Neural cell (in vitro differentiated cells): ENCODE data around the gene SPHK2. TPM values are rescaled to one million over a fixed set of nuclear protein-coding genes. Genes with fewer than 3 reads are reported as not detected.

Experiments used
- H2AFZ ChIP-seq: fragments of 200-600, 300-800 bp; sonication (generic), shearing (Covaris generic); 2 replicates; pipeline ENCODE4 v1.6.0; 2014; ENCODE audit warnings: low read depth, mild to moderate bottlenecking, antibody characterized with exemption, low read length, moderate library complexity
- H3F3A ChIP-seq: fragments of 200-600 bp; shearing (Covaris generic); 2 replicates; pipeline ENCODE4 v1.6.1; 2016; ENCODE audit warnings: mild to moderate bottlenecking, moderate library complexity, mixed read lengths, antibody characterized with exemption, low read length; ENCODE audit not compliant: insufficient read depth, poor library complexity, severe bottlenecking
- H3K27ac ChIP-seq: fragments of 200-600, 300-800 bp; sonication (generic), shearing (Covaris generic); 2 replicates; pipeline ENCODE4 v1.5.1; 2014; ENCODE audit warnings: mild to moderate bottlenecking, low read length, moderate library complexity
- H3K27me3 ChIP-seq: fragments of 300-800, 200-600 bp; sonication (generic), shearing (Covaris generic); 2 replicates; pipeline ENCODE4 v1.6.0; 2014; ENCODE audit warnings: mild to moderate bottlenecking, low read depth, low read length, moderate library complexity; ENCODE audit not compliant: insufficient read depth
- H3K36me3 ChIP-seq: fragments of 300-800, 200-600 bp; sonication (generic), shearing (Covaris generic); 2 replicates; pipeline ENCODE4 v1.5.1; 2014; ENCODE audit warnings: mild to moderate bottlenecking, antibody characterized with exemption, low read length, moderate library complexity; ENCODE audit not compliant: insufficient read depth
- H3K4me2 ChIP-seq: fragments of 300-800, 200-600 bp; sonication (generic), shearing (Covaris generic); 2 replicates; pipeline ENCODE4 v1.6.0; 2014; ENCODE audit warnings: mild to moderate bottlenecking, low read length
- H3K4me3 ChIP-seq: fragments of 300-800, 200-600 bp; sonication (generic), shearing (Covaris generic); 2 replicates; pipeline ENCODE4 v1.5.1; 2014; ENCODE audit warnings: mild to moderate bottlenecking, low read length, moderate library complexity
- H3K79me2 ChIP-seq: fragments of 200-600 bp; shearing (Covaris generic); replicated peaks from 2 replicates; pipeline ENCODE4 v1.6.0; 2014; ENCODE audit warnings: mild to moderate bottlenecking, low read length, moderate library complexity; ENCODE audit not compliant: insufficient read depth
- H3K9ac ChIP-seq: fragments of 300-800, 200-600 bp; sonication (generic), shearing (Covaris generic); 2 replicates; pipeline ENCODE4 v1.6.1; 2016; ENCODE audit warnings: mild to moderate bottlenecking, low read length, mixed read lengths
- H3K9me2 ChIP-seq: fragments of 200-600 bp; shearing (Covaris generic); 2 replicates; pipeline ENCODE4 v1.6.1; 2016; ENCODE audit warnings: mild to moderate bottlenecking, low read length, mixed read lengths; ENCODE audit not compliant: insufficient read depth
- H3K9me3 ChIP-seq: fragments of 200-600, 300-800 bp; sonication (generic), shearing (Covaris generic); 2 replicates; pipeline ENCODE4 v1.6.1; 2016; ENCODE audit warnings: mild to moderate bottlenecking, mixed run types, low read length, moderate library complexity, mixed read lengths
- H4K20me1 ChIP-seq: fragments of 200-600 bp; shearing (Covaris generic); 2 replicates; pipeline ENCODE4 v1.6.1; 2016; ENCODE audit warnings: mild to moderate bottlenecking, mixed run types; ENCODE audit not compliant: insufficient read depth
- EP300 ChIP-seq: fragments of 450-650 bp; conservative IDR thresholded peaks from 2 replicates; pipeline ENCODE4 v1.6.1; 2014; ENCODE audit warnings: antibody characterized with exemption, mild to moderate bottlenecking, moderate library complexity; ENCODE audit not compliant: poor library complexity, severe bottlenecking
- EZH2 ChIP-seq: fragments of 200-600, 300-800 bp; shearing (Covaris generic), sonication (generic); IDR thresholded peaks from 2 replicates; pipeline ENCODE4 v1.6.1; 2014; ENCODE audit warnings: antibody characterized with exemption, low read length, borderline replicate concordance, mild to moderate bottlenecking; ENCODE audit not compliant: insufficient read depth, poor library complexity, severe bottlenecking
- MXI1 ChIP-seq: fragments of 450-650 bp; conservative IDR thresholded peaks from 2 replicates; pipeline ENCODE4 v1.6.1; 2014; ENCODE audit warnings: antibody characterized with exemption, mild to moderate bottlenecking; ENCODE audit not compliant: poor library complexity, severe bottlenecking
- POLR2AphosphoS5 ChIP-seq: IDR thresholded peaks from 2 replicates; pipeline ENCODE4 v1.6.1; 2012
- RAD21 ChIP-seq: fragments of 450-650 bp; conservative IDR thresholded peaks from 2 replicates; pipeline ENCODE4 v1.6.1; 2014; ENCODE audit warnings: antibody characterized with exemption, mild to moderate bottlenecking, moderate library complexity
- SMC3 ChIP-seq: fragments of 450-650 bp; conservative IDR thresholded peaks from 2 replicates; pipeline ENCODE4 v1.6.1; 2014; ENCODE audit warnings: antibody characterized with exemption, mild to moderate bottlenecking, moderate library complexity; ENCODE audit not compliant: poor library complexity
- TAF1 ChIP-seq: IDR thresholded peaks from 2 replicates; pipeline ENCODE4 v1.6.1; 2012; ENCODE audit warnings: low read depth
- polyA plus RNA-seq: library from polyadenylated mRNA; depleted of rRNA; stranded (reverse); fragments of >200 nt; gene quantifications from 2 replicates; pipeline ENCODE4 v1.2.3, GENCODE V29; 2014
- TF ChIP-seq, protein P1 (sequence below): fragments of 450-650 bp; IDR thresholded peaks from 2 replicates; pipeline ENCODE4 v1.5.1; 2014; ENCODE audit warnings: antibody characterized with exemption, mild to moderate bottlenecking, moderate library complexity; ENCODE audit not compliant: poor library complexity, severe bottlenecking
- TF ChIP-seq, protein P2 (sequence below): IDR thresholded peaks from 2 replicates; pipeline ENCODE4 v1.6.1; 2012; ENCODE audit warnings: borderline replicate concordance

The SPHK2 gene
- polyA plus RNA-seq, 1 donor from 2014 or later: 22.6 TPM

DNA sequence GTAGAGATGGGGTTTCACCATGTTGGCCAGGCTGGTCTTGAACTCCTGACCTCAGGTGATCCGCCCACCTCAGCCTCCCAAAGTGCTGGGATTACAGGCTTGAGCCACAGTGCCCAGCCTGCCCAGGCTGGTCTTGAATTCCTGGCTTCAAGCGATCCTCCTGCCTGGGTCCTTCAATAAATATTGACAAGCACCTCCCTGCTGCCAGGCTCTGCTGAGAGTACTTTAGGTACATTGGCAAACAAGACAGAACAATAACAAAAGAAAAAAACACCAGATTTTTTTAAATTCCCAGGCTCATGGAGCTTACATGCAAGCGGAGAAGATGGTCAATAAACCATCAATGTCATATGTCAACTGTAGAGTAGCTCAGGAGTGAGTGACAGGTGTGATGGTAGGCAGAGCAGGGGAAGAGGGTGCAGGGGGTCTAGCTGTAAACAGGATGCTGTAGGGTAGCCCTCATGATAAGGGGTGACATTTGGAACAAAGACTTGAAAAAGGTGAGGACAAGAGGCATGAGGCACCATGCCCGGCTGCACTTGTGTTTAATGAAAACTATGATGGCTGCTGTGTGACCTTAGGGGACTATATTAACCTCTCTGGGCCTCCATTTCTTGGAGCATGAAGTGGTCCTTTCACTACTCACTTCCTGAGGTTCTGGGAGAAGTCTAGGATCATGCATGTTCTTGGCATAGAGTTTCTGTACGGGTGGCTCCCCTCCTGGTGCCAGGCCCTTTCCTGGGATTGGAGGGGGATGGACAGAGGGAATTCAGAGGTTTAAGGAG is 47.7 kb upstream of the SPHK2 start:
- TF ChIP-seq EP300 (no peak), SMC3 (no peak), POLR2AphosphoS5 (no peak)
- TF ChIP-seq, protein P1, sequence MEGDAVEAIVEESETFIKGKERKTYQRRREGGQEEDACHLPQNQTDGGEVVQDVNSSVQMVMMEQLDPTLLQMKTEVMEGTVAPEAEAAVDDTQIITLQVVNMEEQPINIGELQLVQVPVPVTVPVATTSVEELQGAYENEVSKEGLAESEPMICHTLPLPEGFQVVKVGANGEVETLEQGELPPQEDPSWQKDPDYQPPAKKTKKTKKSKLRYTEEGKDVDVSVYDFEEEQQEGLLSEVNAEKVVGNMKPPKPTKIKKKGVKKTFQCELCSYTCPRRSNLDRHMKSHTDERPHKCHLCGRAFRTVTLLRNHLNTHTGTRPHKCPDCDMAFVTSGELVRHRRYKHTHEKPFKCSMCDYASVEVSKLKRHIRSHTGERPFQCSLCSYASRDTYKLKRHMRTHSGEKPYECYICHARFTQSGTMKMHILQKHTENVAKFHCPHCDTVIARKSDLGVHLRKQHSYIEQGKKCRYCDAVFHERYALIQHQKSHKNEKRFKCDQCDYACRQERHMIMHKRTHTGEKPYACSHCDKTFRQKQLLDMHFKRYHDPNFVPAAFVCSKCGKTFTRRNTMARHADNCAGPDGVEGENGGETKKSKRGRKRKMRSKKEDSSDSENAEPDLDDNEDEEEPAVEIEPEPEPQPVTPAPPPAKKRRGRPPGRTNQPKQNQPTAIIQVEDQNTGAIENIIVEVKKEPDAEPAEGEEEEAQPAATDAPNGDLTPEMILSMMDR: no peak
- TF ChIP-seq, protein P2, sequence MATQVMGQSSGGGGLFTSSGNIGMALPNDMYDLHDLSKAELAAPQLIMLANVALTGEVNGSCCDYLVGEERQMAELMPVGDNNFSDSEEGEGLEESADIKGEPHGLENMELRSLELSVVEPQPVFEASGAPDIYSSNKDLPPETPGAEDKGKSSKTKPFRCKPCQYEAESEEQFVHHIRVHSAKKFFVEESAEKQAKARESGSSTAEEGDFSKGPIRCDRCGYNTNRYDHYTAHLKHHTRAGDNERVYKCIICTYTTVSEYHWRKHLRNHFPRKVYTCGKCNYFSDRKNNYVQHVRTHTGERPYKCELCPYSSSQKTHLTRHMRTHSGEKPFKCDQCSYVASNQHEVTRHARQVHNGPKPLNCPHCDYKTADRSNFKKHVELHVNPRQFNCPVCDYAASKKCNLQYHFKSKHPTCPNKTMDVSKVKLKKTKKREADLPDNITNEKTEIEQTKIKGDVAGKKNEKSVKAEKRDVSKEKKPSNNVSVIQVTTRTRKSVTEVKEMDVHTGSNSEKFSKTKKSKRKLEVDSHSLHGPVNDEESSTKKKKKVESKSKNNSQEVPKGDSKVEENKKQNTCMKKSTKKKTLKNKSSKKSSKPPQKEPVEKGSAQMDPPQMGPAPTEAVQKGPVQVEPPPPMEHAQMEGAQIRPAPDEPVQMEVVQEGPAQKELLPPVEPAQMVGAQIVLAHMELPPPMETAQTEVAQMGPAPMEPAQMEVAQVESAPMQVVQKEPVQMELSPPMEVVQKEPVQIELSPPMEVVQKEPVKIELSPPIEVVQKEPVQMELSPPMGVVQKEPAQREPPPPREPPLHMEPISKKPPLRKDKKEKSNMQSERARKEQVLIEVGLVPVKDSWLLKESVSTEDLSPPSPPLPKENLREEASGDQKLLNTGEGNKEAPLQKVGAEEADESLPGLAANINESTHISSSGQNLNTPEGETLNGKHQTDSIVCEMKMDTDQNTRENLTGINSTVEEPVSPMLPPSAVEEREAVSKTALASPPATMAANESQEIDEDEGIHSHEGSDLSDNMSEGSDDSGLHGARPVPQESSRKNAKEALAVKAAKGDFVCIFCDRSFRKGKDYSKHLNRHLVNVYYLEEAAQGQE: no peak
- Histone ChIP-seq H3K79me2 (no peaks in the 10 kb centered on the region), H3K4me2 (no peak overlapping the region), H3K9me2 (no peaks in the 10 kb centered on the region), H3K9me3 (no peaks in the 10 kb centered on the region), H3K27ac (no peak overlapping the region), H3K36me3 (no peaks in the 10 kb centered on the region), H2AFZ (no peak overlapping the region), H4K20me1 (no peaks in the 10 kb centered on the region), H3K27me3 (no peaks in the 10 kb centered on the region), H3F3A (no peaks in the 10 kb centered on the region), H3K9ac (no peak overlapping the region), H3K4me3 (no peak overlapping the region)

DNA sequence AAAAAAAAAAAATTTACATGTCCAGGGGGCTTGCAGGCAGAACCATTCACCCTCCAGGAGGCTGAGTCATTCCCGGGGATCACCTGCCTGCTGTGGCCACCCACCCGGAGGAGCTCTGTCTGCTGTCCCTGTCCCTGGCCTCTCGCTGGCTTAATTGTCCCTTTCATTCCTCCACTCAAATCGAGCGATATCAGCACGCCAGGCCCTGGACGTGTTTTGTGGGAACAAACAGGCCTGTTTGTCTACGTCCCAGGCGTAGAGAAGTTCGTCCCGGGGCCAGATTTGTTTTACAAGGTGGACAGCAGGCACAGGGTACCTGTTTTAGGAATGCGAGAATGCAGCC is 46.2 kb upstream of the SPHK2 start:
- H3K4me3 ChIP-seq: no peak overlapping the region
- no peaks in the 10 kb centered on the region for H3F3A ChIP-seq
- no peak overlapping the region for H3K27ac ChIP-seq
- no peaks in the 10 kb centered on the region for H3K9me3 ChIP-seq
- no peaks in the 10 kb centered on the region for H3K79me2 ChIP-seq
- no peak overlapping the region for H2AFZ ChIP-seq
- H3K4me2 ChIP-seq: no peak overlapping the region
- no peak overlapping the region for H3K9ac ChIP-seq
- H3K9me2 ChIP-seq: no peaks in the 10 kb centered on the region
- H4K20me1 ChIP-seq: no peaks in the 10 kb centered on the region
- H3K27me3 ChIP-seq: no peaks in the 10 kb centered on the region
- TF ChIP-seq, protein P2: no peak
- TF ChIP-seq, protein P1: no peak
- TF ChIP-seq MXI1: no peak
- TF ChIP-seq RAD21: no peak
- no peak for TF ChIP-seq TAF1
- no peak for TF ChIP-seq EP300
- no peak for TF ChIP-seq POLR2AphosphoS5
- no peak for TF ChIP-seq SMC3
- TF ChIP-seq EZH2: no peak
- H3K36me3 ChIP-seq: no peaks in the 10 kb centered on the region
